Superior temporal gyrus (tissue), 1 donor: ENCODE data around the gene ST6GALNAC5.
"Not testable (repeated sequence)": the region's sequence is repeated elsewhere in the genome, so short reads cannot be mapped to it uniquely, and the experiment has no call there.

Experiments used
- DNase-seq: peaks from one replicate; pipeline ENCODE4 v3.0.0-alpha.2; 2016; ENCODE audit errors: extremely low spot score

ST6GALNAC5 gene

GRCh38 chr1:76938304-76938703, 71.0 kb downstream of the ST6GALNAC5 start:
- peak; percentile 57 for DNase-seq

GRCh38 chr1:76939050-76939816, 72.0 kb downstream of the ST6GALNAC5 start:
- no peak for DNase-seq

DNA sequence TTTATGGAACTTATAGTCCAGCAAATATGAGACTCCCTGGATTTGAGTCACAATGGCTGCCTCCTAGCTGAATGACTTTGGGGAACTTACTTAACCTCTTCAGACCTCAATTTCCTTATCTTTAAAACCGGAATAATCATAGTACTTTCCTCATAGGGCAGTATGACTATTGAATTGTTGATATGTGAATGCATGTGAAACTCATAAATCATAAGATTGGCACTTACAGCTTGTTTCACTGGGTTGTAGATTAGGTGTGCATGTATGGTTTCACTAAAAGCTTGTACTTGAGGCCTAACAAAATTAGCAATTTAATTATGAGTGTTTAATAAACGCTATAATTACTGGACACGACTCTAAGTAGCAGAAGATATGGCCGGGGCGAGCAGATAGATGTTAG, 72.5 kb downstream of the ST6GALNAC5 start:
- DNase-seq = no peak

DNA sequence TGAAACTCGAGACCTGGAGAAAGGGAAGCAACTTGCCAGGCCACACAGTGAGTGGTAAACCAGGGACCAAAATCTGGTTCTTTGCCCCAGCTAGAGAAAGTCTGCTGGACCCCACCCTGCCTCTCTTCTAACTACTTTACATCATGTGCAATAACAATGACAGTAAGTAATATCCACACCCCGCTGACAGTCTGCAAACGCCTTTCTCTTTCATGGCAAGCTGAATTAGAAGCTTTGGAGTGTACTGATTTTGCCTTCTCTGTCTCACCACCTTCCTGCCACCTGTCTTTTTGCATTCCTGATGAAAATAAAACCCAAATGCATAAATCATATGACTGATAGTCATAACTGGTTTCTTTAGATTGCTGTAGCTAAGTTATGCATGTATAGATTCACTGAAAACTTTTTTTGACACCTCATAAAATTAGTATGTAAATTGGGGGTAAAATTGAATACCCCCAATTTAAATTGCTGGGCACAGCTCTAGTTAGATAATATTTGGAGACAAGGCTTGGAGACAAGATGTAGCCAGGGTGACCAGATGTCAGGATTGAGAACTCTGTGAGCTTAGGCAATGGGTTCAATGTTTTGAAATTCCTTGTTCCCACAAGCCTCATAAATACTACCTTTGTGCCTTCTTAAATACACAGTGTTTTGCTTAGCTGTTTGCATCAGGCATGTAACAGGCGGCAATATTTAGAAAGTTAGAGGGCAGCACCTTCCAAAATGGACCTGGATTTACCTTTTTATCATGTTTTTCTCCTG, 73.5 kb downstream of the ST6GALNAC5 start:
- DNase-seq = no peak

DNA sequence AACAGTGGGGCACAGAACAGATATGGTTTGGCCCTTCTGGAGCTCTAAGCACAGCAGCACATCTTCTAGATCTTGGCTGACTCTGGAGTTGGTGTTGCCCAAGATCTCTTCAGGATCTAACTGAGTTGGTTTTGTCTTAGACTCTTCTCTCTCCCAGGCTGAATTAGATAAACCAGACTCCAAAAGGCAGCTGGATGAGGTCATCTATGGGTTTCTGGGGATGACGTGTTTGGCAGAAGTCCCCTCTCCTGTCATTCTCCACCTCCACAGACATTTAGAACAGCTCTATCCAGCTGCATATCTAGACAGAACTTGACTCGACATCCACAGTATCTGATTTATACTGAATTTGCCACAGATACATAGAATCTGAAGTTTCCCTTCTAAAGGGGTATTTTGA, 75.3 kb downstream of the ST6GALNAC5 start:
- DNase-seq = no peak

GRCh38 chr1:76944942-76945341, 77.7 kb downstream of the ST6GALNAC5 start:
- no peak for DNase-seq

GRCh38 chr1:76948846-76949245, 81.6 kb downstream of the ST6GALNAC5 start:
- DNase-seq = no peak

DNA sequence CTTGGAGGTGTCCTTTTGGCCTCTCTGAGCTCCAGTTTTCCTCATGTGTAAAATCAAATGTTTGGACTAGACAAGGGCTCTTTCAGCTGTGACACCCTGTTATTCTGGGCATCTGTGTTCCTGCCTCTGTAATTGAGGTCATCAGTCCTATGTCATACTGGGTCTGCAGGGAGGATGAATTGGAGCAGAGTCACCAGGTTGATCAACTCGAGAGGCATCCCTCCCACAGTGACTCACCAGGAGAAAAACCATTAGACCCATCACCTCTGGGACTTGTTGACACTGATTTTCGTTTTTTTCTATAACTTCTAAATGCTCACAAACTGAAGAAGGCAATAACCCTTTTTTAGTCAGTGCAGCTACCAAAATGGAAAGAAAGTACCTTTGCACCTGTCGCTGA, 82.2 kb downstream of the ST6GALNAC5 start:
- DNase-seq = no peak

DNA sequence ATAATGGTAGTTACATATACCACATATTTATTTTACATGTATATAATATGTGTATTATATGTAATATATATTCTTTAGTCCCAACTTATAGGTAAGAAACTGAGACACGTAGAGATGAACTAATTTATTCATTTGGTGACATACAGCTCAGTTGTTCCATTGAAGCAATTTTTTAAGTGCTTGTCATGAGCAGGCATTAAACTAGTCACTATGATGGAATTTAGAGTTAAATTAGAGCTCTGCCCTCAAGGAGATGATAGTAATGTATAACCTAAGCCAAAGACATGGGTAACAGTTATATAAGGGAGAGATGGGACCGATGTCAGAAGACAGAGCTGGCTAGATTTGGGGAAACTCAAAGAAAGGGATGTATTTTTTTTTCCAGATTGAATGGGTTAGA, 83.0 kb downstream of the ST6GALNAC5 start:
- no peak for DNase-seq

DNA sequence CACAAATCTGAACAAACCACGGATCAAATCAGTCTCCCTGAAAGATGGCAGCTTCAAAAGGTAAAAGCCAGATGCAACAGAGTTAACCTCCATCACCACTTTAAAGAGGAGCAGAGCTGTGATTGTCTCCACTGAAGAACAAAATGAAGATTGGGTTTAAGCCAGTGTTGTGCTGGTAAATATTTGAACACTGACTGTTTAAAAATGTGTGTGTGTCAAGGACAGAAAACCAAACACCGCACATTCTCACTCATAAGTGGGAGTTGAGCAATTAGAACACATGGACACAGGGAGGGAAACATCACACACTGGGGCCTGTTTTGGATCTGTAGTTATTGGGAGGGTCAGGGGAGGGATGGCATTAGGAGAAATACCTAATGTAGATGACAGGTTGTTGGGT, 83.9 kb downstream of the ST6GALNAC5 start:
- DNase-seq = no peak

DNA sequence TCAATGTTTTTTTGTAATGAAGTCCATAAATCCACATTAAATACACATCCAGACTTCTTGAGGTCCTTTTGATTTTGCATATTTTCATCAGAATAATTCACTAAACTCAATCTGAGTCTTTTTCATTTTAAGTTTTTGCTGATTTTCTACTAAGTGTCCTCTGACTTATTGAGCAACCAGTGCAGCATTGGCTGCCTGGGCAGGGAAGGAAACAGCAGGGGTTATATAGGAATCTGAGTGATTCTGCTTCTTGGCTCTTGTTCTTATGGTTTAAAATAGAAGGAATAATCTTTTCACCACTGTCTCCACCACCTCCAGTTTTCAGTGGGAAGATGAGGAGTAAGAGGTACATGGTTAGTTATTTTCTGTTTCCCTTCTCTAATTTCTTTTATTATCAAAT, 88.4 kb downstream of the ST6GALNAC5 start:
- DNase-seq = no peak

- DNase-seq = no peak
Observed at GRCh38 chr1:76957961-76958360, 90.7 kb downstream of the ST6GALNAC5 start.

DNA sequence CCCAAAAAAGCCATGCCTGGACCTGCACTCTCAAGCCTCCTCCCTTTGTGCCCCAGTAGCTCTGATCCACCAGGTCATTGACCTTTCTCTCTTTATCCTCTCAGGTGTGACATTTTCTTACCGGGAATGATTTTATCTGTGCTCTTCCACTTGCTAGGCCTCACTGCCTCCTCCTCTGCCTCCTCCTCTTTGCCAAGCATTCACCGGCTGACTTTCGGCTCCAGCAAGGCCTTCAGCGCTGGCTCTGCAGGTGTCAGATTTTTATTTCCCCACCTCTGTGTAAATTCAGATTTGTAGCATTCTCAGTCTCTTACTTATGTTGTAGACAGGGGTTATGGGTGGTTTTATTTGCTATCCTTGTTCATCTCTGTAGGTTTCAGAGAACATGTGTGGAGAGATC, 91.5 kb downstream of the ST6GALNAC5 start:
- DNase-seq = no peak

- no peak for DNase-seq
Observed at GRCh38 chr1:76959556-76959955, 92.3 kb downstream of the ST6GALNAC5 start.

DNA sequence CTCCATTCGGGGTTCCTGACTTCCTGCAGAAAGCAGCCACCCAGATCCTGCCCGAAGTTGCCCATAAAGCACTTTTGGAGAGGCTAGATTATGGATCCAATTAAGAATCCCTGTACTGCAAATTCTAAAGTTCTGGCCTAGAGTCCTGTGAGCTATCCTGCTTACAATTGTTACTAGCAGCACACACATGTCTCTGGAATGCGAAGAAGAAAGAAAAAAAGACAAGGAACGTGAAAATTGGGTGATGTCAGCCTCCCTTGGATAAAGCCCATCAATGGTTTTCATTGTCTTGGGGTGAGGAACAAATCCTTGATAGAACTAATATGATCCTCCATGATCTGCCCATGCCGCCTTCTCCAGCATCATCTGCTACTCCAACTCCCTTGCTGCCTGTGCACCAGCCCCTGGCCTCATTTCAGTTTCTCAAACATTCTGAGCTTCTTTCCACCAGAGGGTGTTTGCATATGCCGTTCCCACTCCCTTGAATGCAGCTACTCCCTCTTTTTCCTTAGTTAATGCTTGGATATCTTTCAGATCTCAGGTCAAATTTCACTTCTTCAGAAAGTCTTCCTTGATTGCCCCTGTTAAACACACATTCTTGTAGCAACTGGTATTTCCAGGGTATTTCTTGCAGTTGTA, 94.0 kb downstream of the ST6GALNAC5 start:
- DNase-seq = no peak

- no peak for DNase-seq
Observed at GRCh38 chr1:76961820-76962207, 94.5 kb downstream of the ST6GALNAC5 start.

DNA sequence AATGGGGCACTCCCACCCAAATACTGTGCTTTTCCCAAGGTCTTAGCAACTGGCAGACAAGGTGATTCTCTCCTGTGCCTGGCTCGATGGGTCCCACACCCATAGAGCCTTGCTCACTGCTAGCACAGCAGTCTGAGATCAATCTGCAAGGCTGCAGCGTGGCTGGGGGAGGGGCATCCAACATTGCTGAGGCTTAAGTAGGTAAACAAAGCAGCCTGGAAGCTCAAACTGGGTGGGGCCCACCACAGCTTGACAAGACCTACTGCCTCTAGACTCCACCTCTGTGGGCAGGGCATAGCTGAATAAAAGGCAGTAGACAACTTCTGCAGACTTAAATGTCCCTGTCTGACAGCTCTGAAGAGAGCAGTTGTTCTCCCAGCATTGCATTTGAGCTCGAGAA, 114.0 kb downstream of the ST6GALNAC5 start:
- DNase-seq = not testable (repeated sequence)

DNA sequence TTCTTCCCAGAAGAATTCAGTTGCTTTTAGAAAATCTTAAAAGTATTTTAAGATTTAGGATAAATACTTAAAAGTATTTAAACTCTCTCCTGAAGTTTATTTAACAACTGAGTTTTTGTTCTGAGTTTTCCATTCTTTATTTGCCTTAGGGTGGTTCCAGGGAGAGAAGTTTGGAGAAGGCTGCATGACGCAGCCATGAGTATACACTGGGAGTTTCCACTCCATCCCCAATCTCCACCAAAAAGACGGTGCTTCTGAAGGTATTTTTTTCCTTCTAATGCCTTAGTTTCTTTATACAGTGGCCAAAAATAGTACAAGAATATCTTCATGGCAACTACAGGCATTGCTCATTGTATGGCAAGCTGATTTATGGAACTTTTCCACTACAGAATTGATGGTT, 122.7 kb downstream of the ST6GALNAC5 start:
- DNase-seq = no peak

DNA sequence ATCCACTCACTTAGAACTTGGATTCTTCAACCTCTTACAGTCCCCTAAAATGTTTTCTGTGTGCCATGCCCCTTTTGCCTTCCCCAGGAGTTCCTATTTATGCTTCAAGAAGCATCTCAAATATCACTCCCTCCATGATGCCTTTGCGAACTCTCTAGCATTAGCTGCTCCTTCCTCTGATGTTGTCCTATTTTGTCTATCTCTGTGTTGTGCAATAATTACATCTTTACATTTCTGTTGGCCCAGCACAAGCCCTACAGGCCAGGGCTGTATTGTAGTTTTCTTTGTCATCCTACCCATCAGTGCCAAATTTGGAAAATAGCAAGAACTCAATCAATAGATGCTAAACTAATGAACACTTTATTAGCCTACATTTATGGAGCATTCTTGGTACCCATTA, 125.8 kb downstream of the ST6GALNAC5 start:
- DNase-seq = no peak

DNA sequence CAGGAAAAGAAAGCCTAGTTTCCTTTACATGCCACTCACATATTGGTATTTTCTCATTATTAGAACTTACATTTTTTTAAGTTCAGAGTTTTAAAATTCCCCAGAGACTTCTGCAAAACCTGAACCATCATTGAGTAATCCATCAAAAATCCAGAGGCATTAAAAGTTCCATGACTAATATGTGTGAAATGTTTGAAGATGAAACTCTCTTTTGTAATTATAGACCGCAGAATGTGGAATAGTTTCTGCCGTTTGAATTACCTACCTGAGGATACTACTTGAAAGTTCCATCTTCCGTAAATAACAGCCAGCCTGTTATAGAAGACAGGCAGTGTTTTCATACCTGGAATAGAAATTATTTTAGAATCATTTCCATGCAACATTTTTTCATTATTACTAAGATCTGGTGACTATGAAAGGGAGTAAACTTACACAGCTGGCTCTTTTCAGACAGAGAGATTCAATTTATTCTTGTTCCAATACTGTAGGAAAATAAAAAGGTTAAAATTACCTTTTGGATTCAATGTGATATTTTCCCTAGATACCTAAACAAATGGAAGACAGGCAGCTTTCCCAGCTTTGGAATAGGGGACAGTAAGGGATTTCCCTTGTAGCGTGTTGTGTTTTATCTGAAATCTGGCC, 131.4 kb downstream of the ST6GALNAC5 start:
- DNase-seq = no peak

GRCh38 chr1:77007675-77008074, 140.4 kb downstream of the ST6GALNAC5 start:
- DNase-seq = no peak

DNA sequence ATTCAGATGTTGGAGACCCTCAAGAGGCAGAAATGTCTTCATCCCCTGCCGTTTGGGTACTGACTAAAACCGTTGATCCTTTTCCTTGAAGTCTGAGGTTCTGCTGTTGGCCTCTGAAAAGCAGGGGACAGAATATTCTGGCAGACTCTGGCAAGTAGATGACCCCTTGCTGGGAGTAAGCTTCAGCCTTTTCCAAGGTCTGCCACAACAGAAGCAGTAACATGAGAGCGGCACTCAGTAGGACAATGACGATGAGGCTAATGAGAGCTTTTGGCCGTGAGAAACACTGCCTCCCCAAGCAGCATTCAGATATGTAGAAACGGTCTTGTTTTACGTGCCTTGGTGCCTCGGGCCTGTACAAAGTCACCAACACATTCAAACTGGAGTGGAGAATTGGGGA, 143.7 kb downstream of the ST6GALNAC5 start:
- no peak for DNase-seq
